Panc1 (cell line): ENCODE data around the gene ZNF616. TPM values are rescaled to one million over a fixed set of nuclear protein-coding genes. Genes with fewer than 3 reads are reported as not detected.

Experiments used
- ATAC-seq: fragments of 200-7000 bp; cut with Tn5 transposase; 2 replicates; pipeline ENCODE4 v1.9.1; 2020; ENCODE audit warnings: mild to moderate bottlenecking, moderate library complexity
- BruUV-seq: library from RNA; stranded (reverse); fragments of 400-500 nt; replicated peaks from 2 replicates; lab custom pipeline; 2021; lab: Mats Ljungman, UMichigan
- CTCF ChIA-PET: fragments of 300-600 bp; sonication (Branson Sonifier 250); formaldehyde crosslinking; loops from one replicate; lab custom pipeline; 2022; ENCODE audit warnings: antibody characterized with exemption; lab: Charles Lee
- POLR2A ChIA-PET: fragments of 300-600 bp; sonication (Branson Sonifier 250); formaldehyde crosslinking; loops from one replicate; lab custom pipeline; 2022; ENCODE audit warnings: antibody characterized with exemption; lab: Charles Lee
- DNase-seq: peaks from one replicate; pipeline ENCODE4 v3.0.0-alpha.2; 2010; ENCODE audit warnings: low read depth, low spot score
- H3K27ac ChIP-seq: 2 replicates; pipeline ENCODE4 v1.5.1; 2011; ENCODE audit warnings: mild to moderate bottlenecking, low read length, inconsistent platforms
- H3K27me3 ChIP-seq: fragments of 200-500 bp; sonication (Bioruptor generic); 2 replicates; pipeline ENCODE4 v1.6.0; 2014; ENCODE audit warnings: low read length, inconsistent platforms; ENCODE audit not compliant: control insufficient read depth, insufficient read depth
- H3K36me3 ChIP-seq: fragments of 200-500 bp; sonication (Bioruptor generic); 2 replicates; pipeline ENCODE4 v1.5.1; 2014; ENCODE audit warnings: inconsistent platforms, mild to moderate bottlenecking, low read length, moderate library complexity; ENCODE audit not compliant: control insufficient read depth, insufficient read depth
- H3K4me1 ChIP-seq: 2 replicates; pipeline ENCODE4 v1.5.1; 2011; ENCODE audit warnings: inconsistent platforms, mild to moderate bottlenecking, low read length, moderate library complexity; ENCODE audit not compliant: control insufficient read depth, insufficient read depth
- H3K4me3 ChIP-seq, 2 experiments: 2 replicates each; pipeline ENCODE4 v1.5.1; 2011 to 2012; ENCODE audit warnings: low read depth in 2 of 2, low read length in 2 of 2, mild to moderate bottlenecking in 2 of 2, inconsistent platforms in 1 of 2, moderate library complexity in 1 of 2
- H3K9me3 ChIP-seq: fragments of 200-500 bp; sonication (Bioruptor generic); 2 replicates; pipeline ENCODE4 v1.5.1; 2014; ENCODE audit warnings: low read depth, mild to moderate bottlenecking, inconsistent platforms, low read length, moderate library complexity; ENCODE audit not compliant: control insufficient read depth, insufficient read depth
- POLR2AphosphoS5 ChIP-seq: IDR thresholded peaks from 2 replicates; pipeline ENCODE4 v1.6.1; 2012; ENCODE audit warnings: mild to moderate bottlenecking, low read depth, low read length, moderate library complexity
- REST ChIP-seq, 2 experiments: IDR thresholded peaks; 2 replicates each; pipeline ENCODE4 v1.6.1; 2011 to 2012; ENCODE audit warnings: low read depth in 2 of 2, control low read depth in 1 of 2, low read length in 1 of 2, mild to moderate bottlenecking in 1 of 2, moderate library complexity in 1 of 2; ENCODE audit not compliant: insufficient read depth in 1 of 2
- SIN3A ChIP-seq: IDR thresholded peaks from 2 replicates; pipeline ENCODE4 v1.6.1; 2012; ENCODE audit warnings: low read depth, mild to moderate bottlenecking, low read length, moderate library complexity, borderline replicate concordance; ENCODE audit not compliant: insufficient read depth
- TCF7L2 ChIP-seq: IDR thresholded peaks from 2 replicates; pipeline ENCODE4 v1.6.1; 2011; ENCODE audit warnings: mild to moderate bottlenecking, low read depth, low read length, inconsistent platforms
- in situ Hi-C: cut with HindIII; loops from 2 replicates; pipeline ENCODE4 v1.10.0; 2016; ENCODE audit warnings: low sequenced_read_pairs, low pct_unique_long_range_greater_than_20kb
- intact Hi-C: fragments of 100-400 bp; cut with micrococcal nuclease; formaldehyde crosslinking; loops from one replicate; pipeline ENCODE4 v1.10.0; 2022; ENCODE audit not compliant: unreplicated experiment
- total RNA-seq: library from RNA; stranded (reverse); gene quantifications from one replicate; pipeline ENCODE4 v1.2.1, GENCODE V29; 2021; ENCODE audit not compliant: unreplicated experiment
- TF ChIP-seq, protein P1 (sequence below): fragments of 450-650 bp; IDR thresholded peaks from 2 replicates; pipeline ENCODE4 v1.5.1; 2017; ENCODE audit warnings: mild to moderate bottlenecking

ZNF616 gene
- total RNA-seq, 1 experiment from 2014 or later: 5.3 TPM

DNA sequence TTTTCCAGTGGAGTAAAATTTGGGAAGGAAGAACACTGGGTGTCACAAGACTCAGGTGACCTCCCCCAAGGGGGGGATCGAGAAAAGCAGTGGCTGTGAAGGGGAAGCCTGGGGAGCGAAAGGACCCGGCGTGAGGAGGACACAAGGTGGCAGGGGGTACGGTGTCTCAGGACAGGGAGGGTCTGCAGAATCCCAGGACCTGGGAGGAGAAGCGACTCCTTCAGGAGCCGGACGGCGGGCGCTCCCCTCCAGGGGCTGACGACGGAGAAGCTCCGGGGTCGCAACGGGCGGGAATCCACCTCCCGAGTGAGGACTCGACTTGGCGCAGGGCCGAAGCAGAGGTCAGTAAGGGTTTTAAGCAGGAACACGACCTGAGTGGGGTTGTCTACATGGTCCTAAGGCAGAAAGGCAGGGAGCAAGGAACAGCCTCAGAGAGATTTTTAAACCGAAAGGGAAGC is 31.2 kb upstream of the ZNF616 start:
- TF ChIP-seq TCF7L2 (no peak), REST (IDR thresholded peaks at IDR 0.05; ENCODE audit: insufficient read depth in 1 of 2, low read depth in 2 of 2, low read length in 1 of 2) (no peak), SIN3A (no peak), POLR2AphosphoS5 (no peak)
- TF ChIP-seq, protein P1, sequence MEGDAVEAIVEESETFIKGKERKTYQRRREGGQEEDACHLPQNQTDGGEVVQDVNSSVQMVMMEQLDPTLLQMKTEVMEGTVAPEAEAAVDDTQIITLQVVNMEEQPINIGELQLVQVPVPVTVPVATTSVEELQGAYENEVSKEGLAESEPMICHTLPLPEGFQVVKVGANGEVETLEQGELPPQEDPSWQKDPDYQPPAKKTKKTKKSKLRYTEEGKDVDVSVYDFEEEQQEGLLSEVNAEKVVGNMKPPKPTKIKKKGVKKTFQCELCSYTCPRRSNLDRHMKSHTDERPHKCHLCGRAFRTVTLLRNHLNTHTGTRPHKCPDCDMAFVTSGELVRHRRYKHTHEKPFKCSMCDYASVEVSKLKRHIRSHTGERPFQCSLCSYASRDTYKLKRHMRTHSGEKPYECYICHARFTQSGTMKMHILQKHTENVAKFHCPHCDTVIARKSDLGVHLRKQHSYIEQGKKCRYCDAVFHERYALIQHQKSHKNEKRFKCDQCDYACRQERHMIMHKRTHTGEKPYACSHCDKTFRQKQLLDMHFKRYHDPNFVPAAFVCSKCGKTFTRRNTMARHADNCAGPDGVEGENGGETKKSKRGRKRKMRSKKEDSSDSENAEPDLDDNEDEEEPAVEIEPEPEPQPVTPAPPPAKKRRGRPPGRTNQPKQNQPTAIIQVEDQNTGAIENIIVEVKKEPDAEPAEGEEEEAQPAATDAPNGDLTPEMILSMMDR: no peak
- intact Hi-C loops: no loop called here
- ATAC-seq: peak; percentile 65
- Histone ChIP-seq H3K4me1 (no peaks in the 10 kb centered on the region), H3K27me3 (no peaks in the 10 kb centered on the region), H3K9me3 (no peaks in the 10 kb centered on the region), H3K36me3 (no peaks in the 10 kb centered on the region), H3K4me3 (peak overlapping the region; percentile 93 to 94), H3K27ac (peak overlapping the region; percentile 70)
- BruUV-seq: no TSS peak
- no peak for DNase-seq
- ChIA-PET CTCF (no interaction called here), POLR2A (no interaction called here)
- in situ Hi-C loops: no loop called here

GRCh38 chr19:52170304-52170703 is 30.6 kb upstream of the ZNF616 start:
- no peaks in the 10 kb centered on the region for H3K27me3 ChIP-seq
- ATAC-seq: 0 out of 2 replicates have a peak, but pooled peaks have one; percentile 55
- CTCF ChIA-PET: no interaction called here
- no peaks in the 10 kb centered on the region for H3K36me3 ChIP-seq
- in situ Hi-C loops: no loop called here
- no peak for DNase-seq
- intact Hi-C loops: no loop called here
- BruUV-seq: no TSS peak
- no peak for TF ChIP-seq TCF7L2
- no peak for TF ChIP-seq SIN3A
- TF ChIP-seq, protein P1: no peak
- TF ChIP-seq POLR2AphosphoS5: no peak
- no peak for TF ChIP-seq REST (IDR thresholded peaks at IDR 0.05; ENCODE audit: insufficient read depth in 1 of 2, low read depth in 2 of 2, low read length in 1 of 2)
- H3K4me3 ChIP-seq: peak overlapping the region; percentile 93 to 94
- peak overlapping the region; percentile 70 for H3K27ac ChIP-seq
- no peaks in the 10 kb centered on the region for H3K4me1 ChIP-seq
- POLR2A ChIA-PET: no interaction called here
- H3K9me3 ChIP-seq: no peaks in the 10 kb centered on the region
